ENCODE measurements around the gene NEDD4L.

NEDD4L gene

DNA sequence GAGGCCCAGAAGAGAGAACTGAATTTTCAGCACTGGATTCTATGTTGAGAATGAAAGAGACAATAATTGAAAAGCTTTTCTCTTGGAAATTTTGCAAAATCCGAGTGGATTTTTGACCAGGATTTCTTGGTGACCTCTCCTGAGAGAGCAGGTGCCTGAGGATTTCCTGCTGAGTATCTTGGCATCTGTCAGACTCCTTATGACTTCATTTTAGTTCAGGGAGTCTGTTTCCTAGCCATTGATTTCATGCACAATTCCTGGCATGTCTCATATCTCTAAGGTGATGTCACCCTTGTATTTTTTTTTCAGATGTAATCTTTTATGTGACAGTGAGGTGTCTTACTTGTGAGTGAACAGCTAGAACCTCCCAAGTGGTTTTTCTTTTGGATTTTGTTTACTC lies 195.9 kb downstream of the NEDD4L start:
- Histone ChIP-seq H3K4me1 (no peaks in the 10 kb centered on the region), H3K9me3 (no peaks in the 10 kb centered on the region), H3K4me3 (ENCODE audit: low read depth, low read length) (no peak overlapping the region), H3K36me3 (no peaks in the 10 kb centered on the region), H3K27me3 (no peaks in the 10 kb centered on the region)
- DNase-seq: no peak
- TF ChIP-seq, protein P1, sequence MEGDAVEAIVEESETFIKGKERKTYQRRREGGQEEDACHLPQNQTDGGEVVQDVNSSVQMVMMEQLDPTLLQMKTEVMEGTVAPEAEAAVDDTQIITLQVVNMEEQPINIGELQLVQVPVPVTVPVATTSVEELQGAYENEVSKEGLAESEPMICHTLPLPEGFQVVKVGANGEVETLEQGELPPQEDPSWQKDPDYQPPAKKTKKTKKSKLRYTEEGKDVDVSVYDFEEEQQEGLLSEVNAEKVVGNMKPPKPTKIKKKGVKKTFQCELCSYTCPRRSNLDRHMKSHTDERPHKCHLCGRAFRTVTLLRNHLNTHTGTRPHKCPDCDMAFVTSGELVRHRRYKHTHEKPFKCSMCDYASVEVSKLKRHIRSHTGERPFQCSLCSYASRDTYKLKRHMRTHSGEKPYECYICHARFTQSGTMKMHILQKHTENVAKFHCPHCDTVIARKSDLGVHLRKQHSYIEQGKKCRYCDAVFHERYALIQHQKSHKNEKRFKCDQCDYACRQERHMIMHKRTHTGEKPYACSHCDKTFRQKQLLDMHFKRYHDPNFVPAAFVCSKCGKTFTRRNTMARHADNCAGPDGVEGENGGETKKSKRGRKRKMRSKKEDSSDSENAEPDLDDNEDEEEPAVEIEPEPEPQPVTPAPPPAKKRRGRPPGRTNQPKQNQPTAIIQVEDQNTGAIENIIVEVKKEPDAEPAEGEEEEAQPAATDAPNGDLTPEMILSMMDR (IDR thresholded peaks at IDR 0.05; ENCODE audit: low read depth, low read length): no peak

DNA sequence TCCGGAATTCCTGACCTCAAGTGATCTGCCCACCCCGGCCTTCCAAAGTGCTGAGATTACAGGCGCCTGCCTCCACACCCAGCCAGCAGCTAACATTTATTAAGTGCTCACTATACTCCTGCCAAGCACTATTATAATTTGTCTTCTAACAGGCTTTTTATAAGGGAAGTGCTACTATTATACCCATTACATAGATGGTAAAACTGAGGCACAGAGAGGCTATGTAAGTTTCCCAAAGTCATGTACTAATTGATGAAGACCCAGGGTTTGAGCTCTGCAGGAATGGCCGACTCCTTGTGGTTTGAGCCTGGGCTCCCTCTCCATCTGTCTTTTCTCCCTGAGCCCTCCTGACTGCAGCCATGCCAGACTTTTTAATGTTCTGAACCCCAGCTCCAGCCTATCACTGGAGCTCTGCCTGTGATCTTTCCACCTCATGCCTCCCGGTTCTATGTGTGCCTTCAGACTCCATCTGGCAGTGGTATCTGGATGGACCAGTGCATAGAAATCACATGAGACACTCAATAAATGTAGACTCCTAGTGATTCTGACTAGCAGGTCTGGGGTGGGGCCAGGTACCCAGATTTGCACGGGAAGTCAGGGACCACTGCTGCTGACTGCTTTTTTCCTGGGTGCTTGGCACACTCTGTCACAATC lies 197.1 kb downstream of the NEDD4L start:
- no peaks in the 10 kb centered on the region for H3K4me1 ChIP-seq
- no peak overlapping the region for H3K4me3 ChIP-seq (ENCODE audit: low read depth, low read length)
- no peaks in the 10 kb centered on the region for H3K36me3 ChIP-seq
- DNase-seq: no peak
- H3K9me3 ChIP-seq: no peaks in the 10 kb centered on the region
- TF ChIP-seq, protein P1 (IDR thresholded peaks at IDR 0.05; ENCODE audit: low read depth, low read length): no peak
- no peaks in the 10 kb centered on the region for H3K27me3 ChIP-seq

DNA sequence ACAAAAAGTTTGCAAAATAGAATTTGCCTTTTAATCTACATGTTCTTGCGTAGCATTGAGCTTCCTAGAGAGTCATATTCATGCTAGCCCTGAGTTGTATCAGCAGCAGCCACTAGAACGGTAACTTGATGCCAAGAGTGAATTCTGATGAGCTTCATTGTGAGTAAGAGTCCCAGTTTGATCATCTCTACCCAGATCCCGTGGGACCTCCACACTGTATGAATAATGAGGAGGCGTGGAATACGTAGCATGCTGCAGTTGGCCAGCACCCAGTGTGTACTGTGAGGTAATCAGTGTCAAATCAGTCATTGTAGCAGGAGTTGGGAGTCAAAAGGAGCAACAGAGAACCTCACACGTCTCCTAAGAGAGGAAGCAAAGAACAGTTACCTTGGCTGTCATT lies 197.9 kb downstream of the NEDD4L start:
- no peak for DNase-seq

DNA sequence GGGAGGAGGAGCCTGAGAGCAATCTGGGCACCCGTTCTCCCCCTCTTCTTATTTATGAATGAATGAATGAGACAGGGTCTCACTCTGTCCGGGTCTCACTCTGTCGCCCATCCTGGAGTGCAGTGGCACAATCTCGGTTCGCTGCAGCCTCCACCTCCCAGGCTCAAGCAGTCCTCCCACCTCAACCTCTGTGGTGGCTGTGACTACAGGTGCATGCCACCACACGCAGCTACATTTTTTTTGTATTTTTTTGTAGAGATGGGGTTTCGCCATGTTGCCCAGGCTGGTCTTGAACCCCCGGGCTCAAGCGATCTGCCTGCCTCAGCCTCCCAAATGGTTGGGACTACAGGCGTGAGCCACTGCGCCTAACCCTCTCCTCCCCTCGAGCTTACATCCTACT lies 198.4 kb downstream of the NEDD4L start:
- H3K9me3 ChIP-seq: no peaks in the 10 kb centered on the region
- no peaks in the 10 kb centered on the region for H3K36me3 ChIP-seq
- DNase-seq: no peak
- H3K4me3 ChIP-seq (ENCODE audit: low read depth, low read length): no peak overlapping the region
- H3K27me3 ChIP-seq: no peaks in the 10 kb centered on the region
- TF ChIP-seq, protein P1 (IDR thresholded peaks at IDR 0.05; ENCODE audit: low read depth, low read length): no peak
- H3K4me1 ChIP-seq: no peaks in the 10 kb centered on the region

More for the DNA sequence above, 197.9 kb downstream of the NEDD4L start:
- H3K9me3 ChIP-seq: no peaks in the 10 kb centered on the region
- H3K4me1 ChIP-seq: no peaks in the 10 kb centered on the region
- no peaks in the 10 kb centered on the region for H3K27me3 ChIP-seq
- TF ChIP-seq, protein P1 (IDR thresholded peaks at IDR 0.05; ENCODE audit: low read depth, low read length): no peak
- H3K36me3 ChIP-seq: no peaks in the 10 kb centered on the region
- H3K4me3 ChIP-seq (ENCODE audit: low read depth, low read length): no peak overlapping the region

DNA sequence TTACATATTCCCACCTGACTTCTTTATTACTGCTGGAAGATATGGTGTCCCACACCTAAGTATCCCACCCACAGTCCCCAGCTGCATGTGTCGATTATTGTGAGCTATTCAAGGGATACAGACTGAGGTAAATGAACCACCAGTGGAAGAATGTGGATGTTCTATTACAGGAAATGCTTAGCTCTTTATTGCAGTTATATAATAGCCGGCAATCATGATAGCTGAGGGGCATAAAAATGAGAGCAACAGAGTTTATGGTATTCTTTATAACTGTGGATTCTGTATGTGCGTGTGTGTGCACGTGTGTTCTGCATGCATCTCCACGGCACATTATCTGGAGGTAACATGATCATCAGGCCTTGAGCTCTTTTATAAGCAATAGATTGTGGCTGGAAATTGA lies 198.9 kb downstream of the NEDD4L start:
- H3K9me3 ChIP-seq: no peaks in the 10 kb centered on the region
- TF ChIP-seq, protein P1 (IDR thresholded peaks at IDR 0.05; ENCODE audit: low read depth, low read length): no peak
- H3K4me1 ChIP-seq: no peaks in the 10 kb centered on the region; the same call in 1 of the 2 replicates
- H3K4me3 ChIP-seq (ENCODE audit: low read depth, low read length): no peak overlapping the region
- H3K36me3 ChIP-seq: no peaks in the 10 kb centered on the region
- no peak for DNase-seq
- H3K27me3 ChIP-seq: no peaks in the 10 kb centered on the region

DNA sequence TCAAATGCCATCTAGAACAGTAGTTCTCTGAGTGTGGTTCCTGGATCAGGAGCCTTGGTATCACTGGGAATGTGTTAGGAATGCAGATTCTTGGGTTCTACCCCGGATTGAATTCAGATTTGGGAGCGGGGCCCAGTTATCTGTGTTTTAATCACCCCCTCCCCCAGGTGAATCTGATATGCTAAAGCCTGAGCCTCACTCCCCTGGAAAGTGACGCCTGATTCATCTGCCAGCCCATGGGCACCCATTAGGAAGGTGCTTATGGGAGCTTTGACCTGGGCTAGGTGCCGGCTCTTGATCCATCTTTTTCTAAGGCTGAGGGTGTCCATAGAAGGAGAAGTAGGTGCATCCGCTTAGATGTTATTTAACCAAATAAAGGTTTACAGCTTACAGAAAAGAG lies 199.4 kb downstream of the NEDD4L start:
- no peak for DNase-seq
- Histone ChIP-seq H3K27me3 (no peaks in the 10 kb centered on the region), H3K36me3 (no peaks in the 10 kb centered on the region), H3K4me1 (no peaks in the 10 kb centered on the region; the same call in 1 of the 2 replicates), H3K9me3 (no peaks in the 10 kb centered on the region), H3K4me3 (ENCODE audit: low read depth, low read length) (no peak overlapping the region)
- TF ChIP-seq, protein P1 (IDR thresholded peaks at IDR 0.05; ENCODE audit: low read depth, low read length): no peak
